Measurements from ENCODE around the gene TSSK2.

GRCh38 chr22:19127329-19128008 is 3.6 kb upstream of the TSSK2 start:
- no peak for TF ChIP-seq POLR2A (IDR thresholded peaks at IDR 0.05; ENCODE audit: low read depth, low read length)
- no peak for TF ChIP-seq POLR2AphosphoS5 (IDR thresholded peaks at IDR 0.05; ENCODE audit: low read depth, low read length)
- TF ChIP-seq SPI1 (IDR thresholded peaks at IDR 0.05; ENCODE audit: low read depth, low read length), result no peak
- no peak for TF ChIP-seq TAF1 (IDR thresholded peaks at IDR 0.05; ENCODE audit: low read depth, low read length)
